ENCODE results near the gene PDGFRB.

DNA sequence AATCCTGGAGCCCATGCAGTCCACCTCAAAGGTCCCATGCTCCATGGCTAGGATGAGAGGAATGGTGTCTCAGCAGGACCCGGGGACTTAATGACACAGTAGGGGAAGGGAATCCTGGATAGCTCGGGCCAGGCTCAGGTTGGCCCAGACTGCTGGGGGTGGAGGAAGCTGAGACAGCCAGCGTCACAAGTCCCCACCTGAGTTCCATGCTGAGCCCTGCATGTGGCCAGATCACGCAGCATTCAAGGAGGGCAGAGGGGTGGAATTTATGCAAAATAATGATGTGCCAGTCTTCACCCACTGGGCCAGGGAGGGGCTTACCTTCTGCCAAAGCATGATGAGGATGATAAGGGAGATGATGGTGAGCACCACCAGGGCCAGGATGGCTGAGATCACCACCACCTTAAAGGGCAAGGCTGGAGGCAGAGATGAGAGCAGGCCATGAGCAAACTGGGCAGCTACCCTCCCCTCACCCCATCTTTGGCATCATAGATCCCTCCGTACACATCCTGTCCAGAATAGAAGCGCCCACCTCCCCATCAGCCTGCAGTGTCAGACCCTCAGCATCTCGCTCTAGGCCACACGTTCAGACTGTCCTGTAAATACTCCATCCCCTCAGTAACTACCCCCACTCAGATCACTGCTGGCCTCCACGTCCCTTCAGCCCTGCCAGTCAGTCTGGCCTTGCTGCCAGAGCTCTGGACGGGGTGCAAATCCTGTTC, 29.3 kb downstream of the PDGFRB start:
- TF ChIP-seq, protein P1, sequence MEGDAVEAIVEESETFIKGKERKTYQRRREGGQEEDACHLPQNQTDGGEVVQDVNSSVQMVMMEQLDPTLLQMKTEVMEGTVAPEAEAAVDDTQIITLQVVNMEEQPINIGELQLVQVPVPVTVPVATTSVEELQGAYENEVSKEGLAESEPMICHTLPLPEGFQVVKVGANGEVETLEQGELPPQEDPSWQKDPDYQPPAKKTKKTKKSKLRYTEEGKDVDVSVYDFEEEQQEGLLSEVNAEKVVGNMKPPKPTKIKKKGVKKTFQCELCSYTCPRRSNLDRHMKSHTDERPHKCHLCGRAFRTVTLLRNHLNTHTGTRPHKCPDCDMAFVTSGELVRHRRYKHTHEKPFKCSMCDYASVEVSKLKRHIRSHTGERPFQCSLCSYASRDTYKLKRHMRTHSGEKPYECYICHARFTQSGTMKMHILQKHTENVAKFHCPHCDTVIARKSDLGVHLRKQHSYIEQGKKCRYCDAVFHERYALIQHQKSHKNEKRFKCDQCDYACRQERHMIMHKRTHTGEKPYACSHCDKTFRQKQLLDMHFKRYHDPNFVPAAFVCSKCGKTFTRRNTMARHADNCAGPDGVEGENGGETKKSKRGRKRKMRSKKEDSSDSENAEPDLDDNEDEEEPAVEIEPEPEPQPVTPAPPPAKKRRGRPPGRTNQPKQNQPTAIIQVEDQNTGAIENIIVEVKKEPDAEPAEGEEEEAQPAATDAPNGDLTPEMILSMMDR (IDR thresholded peaks at IDR 0.05) = no peak
- TF ChIP-seq POLR2A (IDR thresholded peaks at IDR 0.05) = no peak

Measured in right lobe of liver (tissue), 4 donors.